Amygdala (tissue), 56 donors: ENCODE measurements around the gene LRRFIP1.
"Not testable (repeated sequence)": the region's sequence is repeated elsewhere in the genome, so short reads cannot be mapped to it uniquely, and the experiment has no call there.

ENCODE experiments used
- DNase-seq, 56 donors: peaks; one replicate each; lab custom pipeline; 2025; lab: John Stamatoyannopoulos, UW

Gene LRRFIP1

DNA sequence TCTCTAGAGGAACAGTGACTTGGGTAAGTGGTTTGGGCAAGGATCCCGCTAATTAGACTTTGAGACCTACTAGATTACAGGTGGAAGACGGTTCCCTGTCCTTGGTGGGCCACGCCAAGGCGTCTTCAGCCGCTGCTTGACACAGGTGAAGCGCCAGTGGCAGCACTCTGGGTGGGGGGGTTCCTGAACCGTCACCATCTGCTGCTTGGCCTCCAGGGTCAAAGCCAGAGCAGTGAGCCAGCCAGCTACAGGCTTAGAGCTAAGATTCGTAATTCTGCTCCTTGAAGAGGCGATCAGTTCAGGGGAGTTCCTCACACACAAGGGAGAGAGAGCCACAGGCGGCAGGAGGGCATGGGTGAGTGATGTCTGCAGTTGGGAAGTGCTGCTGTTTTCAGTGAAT lies 131.8 kb downstream of the LRRFIP1 start:
- DNase-seq: no peak

DNA sequence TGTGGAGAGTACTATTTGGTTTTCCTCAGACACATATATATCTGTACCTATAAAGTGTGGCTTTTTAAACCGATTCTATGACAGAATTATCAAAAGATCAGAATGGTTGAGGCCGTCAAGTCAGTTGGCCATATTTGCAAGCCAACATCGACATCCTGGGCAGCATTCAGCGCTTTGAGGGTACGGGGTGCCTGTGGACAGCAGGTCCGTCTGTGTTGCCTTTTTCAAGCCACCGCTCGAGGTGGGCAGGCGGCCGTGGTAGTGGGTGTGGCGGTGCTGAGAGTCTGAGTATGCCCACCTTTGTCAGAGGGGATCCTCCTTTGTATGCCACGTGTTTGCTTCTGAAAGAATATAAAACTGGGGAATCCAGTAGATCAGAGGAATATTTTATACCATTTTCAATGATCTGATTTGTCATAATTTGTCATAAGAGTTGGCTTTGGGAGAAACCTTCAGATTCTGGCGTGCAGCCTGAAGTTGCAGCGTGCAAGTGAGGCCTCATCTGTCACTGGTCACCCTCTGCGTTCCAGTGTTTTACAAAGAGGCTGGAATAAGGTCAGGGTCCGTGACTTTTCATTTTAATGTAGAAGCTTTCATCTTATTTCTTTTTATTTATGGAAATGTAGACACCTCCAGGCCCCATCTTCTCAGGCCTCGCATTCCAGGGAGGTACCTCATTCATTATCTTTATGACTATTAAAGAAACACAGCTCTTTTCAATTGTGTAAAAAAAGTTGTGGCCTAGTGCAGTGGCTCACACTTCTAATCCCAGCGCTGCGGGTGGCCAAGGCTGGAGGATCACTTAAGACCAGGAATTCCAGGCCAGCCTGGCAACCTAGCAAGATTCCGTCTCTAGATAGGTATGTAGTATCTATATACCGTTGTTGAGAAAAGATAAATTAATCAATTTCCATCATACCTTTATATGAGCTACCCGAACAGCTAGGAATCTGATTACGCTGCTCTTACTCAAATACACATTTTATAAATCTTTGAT lies 133.4 kb downstream of the LRRFIP1 start:
- DNase-seq: no peak

DNA sequence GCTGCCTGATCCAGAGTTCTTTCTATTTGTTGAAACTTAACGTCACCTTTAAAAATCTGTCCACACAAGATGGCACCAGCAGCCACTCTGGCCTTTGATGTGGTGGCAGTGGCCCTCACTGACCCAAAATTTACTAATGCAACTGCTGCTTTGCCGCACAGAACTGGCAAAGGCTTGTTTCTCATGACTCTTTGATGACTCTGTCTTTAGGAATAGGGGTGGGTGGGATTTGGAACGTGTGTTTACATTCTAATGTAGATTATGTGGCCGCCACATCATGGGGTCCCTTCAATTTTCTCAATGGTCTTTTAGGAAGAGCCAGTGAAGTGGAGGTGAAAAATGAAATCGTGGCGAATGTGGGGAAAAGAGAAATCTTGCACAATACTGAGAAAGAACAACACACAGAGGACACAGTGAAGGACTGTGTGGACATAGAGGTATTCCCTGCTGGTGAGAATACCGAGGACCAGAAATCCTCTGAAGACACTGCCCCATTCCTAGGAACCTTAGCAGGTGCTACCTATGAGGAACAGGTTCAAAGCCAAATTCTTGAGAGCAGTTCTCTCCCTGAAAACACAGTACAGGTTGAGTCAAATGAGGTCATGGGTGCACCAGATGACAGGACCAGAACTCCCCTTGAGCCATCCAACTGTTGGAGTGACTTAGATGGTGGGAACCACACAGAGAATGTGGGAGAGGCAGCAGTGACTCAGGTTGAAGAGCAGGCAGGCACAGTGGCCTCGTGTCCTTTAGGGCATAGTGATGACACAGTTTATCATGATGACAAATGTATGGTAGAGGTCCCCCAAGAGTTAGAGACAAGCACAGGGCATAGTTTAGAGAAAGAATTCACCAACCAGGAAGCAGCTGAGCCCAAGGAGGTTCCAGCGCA lies 135.2 kb downstream of the LRRFIP1 start:
- not testable (repeated sequence) for DNase-seq

DNA sequence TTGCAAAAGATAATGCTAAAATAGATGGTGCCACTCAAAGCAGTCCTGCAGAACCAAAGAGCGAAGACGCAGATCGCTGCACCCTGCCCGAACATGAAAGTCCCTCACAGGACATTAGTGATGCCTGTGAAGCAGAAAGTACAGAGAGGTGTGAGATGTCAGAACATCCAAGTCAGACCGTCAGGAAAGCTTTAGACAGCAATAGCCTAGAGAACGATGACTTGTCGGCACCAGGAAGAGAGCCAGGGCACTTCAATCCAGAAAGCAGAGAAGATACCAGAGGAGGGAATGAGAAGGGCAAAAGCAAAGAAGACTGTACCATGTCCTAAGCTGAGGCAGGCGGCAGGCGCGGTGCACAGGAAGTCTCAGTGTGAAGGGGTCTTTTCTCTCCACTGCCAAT lies 136.4 kb downstream of the LRRFIP1 start:
- no peak for DNase-seq

DNA sequence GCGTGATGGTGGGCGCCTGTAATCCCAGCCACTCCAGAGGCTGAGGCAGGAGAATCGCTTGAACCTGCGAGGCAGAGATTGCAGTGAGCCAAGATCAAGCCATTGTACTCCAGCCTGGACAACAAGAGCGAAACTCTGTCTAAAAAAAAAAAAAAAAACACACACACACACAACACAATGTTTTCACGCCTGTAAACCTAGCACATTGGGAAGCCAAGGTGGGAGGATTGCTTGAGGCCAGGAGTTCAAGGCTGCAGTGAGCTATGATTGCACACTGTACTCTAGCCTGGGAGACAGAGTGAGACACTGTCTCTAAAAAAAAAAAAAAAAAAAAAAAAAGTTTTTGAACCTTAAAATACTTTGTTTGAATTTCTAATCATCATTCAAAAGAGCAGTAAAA lies 137.7 kb downstream of the LRRFIP1 start:
- DNase-seq: not testable (repeated sequence)

DNA sequence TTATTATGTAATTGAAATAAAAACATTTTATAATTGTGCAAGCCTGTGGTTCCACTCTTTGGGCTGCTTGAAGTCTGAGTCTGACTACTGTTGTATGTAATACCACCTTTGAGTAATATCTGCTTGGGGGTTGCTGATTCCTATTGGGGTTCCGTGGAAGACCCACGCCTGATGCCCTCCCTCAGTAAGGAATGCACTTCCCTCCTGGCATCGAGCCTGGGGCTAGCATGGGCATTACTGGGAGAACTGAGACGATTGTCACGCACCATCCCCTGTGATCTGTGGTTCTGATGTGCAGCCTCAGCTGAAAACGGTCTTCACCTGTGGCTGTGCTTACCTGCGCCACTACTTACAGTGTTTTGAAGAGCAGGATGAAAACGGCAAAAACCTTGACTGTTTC lies 138.5 kb downstream of the LRRFIP1 start:
- DNase-seq: no peak

DNA sequence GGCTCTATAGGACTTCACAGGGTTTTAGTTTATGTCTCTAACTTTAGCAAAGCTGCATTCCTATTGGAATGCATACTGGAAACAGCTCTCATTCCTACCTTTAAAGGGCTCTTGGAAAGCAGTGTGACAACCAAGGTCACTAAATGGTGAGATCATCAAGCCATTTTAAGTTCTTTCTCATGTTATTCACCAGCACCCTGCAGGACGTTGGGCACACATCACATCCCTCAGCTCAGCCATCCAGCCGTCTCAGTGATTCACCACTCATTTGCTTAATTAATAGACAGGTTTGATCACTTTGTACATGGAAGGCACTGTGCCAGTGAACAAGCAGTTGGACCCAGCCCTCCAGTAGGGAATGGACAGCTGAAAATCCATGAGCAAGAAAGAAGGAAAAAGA lies 139.0 kb downstream of the LRRFIP1 start:
- DNase-seq: no peak

DNA sequence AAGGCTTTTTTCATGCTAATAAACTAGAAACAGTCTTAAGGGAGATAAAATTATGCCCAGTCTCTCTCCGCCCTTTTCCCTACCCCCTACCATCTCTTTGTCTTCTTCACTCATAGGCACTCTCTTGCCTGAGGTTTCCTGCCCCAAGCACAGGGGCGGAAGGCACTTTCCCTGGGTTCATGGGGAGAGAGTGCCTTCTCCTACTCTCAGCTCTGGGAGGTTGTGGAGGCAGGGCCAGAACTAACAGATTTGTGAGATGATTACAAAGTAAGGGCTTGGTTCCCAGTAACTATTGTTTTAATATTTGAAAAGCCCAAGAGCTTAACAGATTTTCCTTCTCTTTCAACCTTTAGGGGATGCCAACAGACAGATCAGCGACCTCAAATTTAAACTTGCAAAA lies 145.1 kb downstream of the LRRFIP1 start:
- DNase-seq: no peak

DNA sequence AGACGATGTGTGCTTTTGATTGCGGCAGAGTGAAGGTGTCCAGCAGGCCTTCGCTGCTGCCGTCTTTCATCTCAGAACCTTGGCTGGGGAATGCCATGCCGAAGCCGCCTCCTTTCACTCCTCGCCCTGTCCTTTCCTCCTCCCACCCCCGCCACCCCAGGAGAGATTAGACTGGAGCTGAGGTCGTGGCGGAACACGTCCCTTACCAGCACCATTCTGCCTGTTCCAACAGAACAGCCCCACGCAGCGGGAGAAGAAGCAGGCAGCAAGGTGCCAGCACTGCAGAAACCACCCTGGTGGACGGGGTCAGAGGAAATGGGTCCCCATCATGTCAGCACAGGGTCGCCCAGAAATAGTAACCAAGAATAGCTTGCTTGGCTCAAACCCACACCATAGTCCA lies 146.4 kb downstream of the LRRFIP1 start:
- DNase-seq: no peak

DNA sequence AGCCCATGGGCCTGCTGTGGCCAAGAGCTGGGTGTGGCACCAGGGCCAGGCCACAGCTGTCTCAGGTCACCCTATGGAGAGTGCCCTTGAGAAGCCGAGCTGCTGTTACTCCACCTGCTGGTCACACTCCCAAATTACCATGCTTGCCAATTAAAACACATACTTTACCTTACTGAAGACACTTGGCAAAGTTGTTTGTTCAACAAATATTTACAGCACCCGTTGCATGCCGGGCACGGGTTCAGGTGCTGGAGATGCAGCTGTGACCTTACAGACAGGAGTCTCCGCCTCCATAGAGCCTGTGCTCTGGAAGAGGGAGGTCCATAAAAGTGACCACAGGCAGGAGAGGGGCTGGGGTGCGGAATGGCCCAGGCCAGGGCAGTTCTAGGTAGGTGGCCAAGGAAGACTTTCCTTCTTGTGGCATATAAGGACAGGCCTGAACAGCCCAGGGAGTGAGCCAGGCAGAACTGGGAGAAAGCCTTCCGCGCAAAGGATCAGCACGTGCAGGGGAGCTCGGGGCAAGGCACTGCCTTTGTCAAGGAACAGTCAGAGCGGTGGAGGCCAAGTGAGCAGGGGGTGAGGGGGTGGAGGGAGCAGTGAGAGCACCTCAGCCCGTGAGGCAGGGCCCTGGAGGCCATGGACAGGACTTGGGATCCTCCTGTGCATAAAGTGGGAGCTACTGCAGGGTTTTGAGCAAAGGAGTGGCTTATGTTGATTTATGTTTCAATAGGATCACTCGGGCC lies 147.6 kb downstream of the LRRFIP1 start:
- peak in 1 of 56 donors; percentile 30 for DNase-seq

DNA sequence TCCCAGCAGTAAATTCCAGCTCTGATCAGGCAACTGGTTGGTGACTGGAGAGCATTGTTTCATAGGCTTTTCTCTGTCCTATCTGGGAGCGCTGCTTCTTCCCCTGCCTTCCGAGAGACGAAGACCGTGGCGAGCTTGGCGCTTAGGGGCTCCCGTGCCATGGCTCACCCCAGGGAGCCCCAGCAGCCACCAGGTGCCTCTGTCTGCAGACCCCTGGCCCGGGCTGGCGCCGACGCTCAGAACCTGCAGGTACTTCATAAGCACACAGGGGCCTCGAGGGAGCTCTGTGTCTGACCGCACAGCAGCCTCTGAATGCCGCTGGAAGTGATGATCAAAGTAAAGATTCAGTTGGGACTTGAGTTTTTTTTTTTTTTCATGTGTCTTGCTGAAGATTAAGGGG lies 152.1 kb downstream of the LRRFIP1 start:
- no peak for DNase-seq

DNA sequence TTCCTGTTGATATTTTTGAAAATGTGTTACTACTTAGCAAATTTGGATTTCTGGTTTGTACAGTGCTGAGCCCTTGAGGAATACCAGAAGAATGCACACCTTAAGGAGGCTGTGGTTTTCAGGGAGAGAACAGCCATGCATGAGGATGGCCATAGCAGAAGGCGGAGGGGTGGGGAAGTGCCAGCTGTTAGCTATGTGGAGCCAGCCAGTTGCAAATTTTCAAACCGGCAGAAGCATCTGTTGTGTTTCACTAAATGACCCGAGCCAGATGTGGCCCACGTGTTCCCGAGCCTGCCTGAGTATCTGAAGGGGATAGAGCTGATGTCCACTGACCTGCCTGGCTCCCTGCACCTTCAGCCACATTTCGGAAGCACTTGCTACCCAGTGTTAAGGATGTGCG lies 154.8 kb downstream of the LRRFIP1 start:
- no peak for DNase-seq

DNA sequence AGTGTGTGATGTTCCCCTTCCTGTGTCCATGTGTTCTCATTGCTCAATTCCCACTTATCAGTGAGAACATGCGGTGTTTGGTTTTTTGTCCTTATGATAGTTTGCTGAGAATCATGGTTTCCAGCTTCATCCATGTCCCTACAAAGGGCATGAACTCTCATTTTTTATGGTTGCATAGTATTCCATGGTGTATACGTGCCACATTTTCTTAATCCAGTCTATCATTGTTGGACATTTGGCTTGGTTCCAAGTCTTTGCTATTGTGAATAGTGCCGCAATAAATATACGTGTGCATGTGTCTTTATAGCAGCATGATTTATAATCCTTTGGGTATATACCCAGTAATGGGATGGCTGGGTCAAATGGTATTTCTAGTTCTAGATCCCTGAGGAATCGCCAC lies 156.3 kb downstream of the LRRFIP1 start:
- DNase-seq: not testable (repeated sequence)

DNA sequence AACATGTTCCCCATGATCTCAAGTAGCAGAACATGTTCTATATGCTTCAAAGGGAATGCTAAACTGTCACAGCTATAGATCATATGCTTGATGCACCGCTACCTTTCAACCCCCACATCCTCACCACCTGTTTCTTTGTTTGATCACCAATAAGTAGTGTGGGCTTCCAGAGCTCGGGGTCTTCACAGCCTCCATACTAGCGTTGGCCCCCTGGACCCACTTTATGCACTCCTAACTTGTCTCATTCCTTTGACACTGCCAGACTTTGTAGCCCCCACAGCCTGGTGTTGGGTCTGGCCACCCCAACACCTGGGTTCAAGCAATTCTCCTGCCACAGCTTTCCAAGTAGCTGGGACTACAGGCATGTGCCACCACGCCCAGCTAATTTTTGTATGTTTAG lies 159.5 kb downstream of the LRRFIP1 start:
- DNase-seq: no peak

DNA sequence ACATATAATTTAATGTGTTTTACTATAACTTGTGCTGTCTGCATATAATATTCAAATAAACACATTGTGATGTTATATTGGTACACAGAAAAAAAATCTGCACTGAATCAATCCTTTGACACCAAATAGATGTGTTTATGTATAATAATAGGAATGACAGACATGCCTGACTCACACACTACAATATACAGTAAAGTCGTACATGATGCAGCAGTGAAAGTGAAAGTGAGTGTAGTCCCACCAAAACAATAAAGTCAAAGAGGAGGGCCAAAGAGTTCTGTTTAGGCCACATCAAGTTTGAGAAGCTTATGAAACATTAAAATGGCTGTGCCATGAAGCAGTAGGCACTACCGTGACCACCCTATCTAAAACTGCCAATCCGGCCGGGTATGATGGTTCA lies 163.0 kb downstream of the LRRFIP1 start:
- DNase-seq: no peak

DNA sequence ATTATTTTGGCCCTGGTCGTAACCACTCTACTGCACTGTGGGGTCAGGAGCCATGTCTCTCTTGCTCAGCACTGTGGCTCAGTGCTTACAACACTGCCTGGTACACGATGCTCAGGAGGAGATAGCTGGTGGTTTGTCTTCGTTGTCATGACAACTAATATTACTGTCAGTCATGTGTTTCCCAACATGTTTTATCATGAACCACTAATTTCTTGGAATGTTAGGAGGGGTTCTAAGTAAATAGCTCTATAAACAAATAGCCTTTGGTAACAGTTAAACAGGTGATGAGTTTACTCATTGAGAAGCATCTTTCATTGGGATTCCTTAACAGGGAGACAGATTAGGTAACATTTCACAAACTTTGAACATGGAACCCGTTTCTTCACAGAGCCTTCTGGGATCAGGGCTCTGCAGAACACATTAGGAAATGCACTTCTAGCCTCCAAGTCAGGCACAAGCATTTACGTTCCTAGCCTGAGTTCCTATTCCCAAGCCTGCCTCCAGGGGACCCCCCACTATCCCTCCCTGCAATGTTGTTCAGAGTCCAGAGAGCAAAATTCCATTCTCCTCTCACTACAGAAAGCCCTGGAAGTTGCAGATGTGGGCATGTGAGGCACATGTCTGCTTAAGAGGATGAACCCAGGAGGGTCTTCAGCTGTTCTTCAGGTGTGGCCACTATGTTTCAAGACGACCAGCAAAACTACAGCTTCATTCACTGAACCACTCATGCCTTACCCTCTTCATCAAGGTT lies 164.8 kb downstream of the LRRFIP1 start:
- no peak for DNase-seq

DNA sequence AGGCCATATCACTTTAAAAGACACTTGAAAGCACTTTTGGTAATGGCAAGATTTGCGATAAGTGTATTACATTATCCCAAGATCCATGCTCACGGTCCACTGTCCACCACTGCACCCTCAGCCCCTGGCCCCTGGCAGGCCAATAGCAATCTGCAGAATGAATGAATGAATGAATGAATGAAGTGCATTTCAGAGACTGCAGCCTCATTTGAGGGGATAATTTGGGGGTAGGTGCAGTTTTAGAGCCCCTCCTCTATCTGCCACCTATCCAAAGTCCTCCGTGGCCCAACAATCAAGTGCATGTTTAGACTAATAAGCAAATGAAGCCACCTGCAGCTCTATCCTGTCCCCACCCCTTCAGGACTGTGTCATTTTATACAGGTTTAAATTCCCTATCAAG lies 169.9 kb downstream of the LRRFIP1 start:
- no peak for DNase-seq

DNA sequence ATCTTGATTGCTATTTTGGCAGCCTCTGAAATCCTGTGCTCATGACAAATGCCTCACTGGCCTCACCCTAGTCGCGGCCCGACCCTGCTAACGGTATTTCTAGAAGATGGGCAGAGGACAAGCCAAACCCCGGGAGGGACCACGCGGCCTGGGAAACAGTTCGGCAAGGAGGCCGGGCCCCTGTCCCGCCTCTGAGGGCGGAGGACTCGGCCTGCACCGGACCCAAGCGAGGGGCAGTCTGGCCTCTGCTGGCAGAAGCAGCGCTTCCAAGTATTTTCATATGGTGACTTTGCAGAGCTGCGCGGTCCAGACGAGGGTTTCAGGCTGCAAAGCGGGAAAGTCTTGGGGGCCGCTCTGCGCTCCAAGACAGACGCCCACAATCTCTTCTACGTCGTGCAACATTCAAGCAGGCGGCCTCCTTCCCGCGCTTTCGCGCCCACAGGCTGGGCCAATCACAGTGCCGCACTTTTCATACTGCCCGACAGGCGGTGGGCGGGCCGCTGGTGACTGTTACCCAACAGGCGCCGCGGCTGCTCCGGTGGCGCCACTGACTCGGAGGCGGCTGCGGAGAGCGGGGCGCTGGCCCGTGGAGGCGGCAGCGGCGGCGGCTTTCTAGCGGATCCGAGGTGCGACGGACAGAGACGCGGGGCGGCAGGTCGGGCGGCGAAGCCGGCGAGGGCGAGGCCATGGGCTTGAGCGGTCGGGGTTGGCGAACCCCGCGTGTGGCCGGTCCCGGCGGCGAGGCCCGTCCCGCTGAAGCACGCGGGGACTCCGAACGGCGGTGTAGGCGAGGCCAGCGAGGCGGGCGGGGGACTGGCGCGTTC lies 171.1 kb downstream of the LRRFIP1 start, which contains the start of gene RBM44:
Gene RBM44 (plus strand): TSS at position 544 of the 824 bp plus-strand sequence. CDS start 14,831 bp downstream, outside the sequence.
- no peak for DNase-seq

DNA sequence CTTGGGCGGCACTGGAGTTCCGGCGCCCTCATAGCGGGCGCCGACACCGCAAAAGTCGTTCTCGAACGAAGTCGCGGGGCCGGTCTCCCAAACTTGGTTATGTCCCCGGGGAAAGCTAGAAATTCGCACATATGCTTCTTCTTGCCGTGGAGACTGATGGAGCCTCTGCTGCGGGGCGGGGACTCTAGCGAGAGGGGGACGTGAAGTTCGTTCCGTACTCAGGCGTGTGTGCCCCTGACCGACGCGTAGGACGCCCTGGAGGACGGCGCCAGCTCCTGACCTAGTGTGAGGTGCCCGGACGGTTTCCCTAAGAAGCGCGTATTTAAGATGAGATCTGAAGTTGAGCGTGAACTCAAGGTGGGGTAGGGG lies 171.7 kb downstream of the LRRFIP1 start:
- DNase-seq: no peak
